ENCODE data around the gene PCED1B.
A peak's percentile ranks its signal among the peaks of the same experiment; 100 is the strongest.

Gene PCED1B

GRCh38 chr12:47079468-47079980 lies at the start of gene PCED1B, which contains the start of gene AMIGO2:
TSS of gene PCED1B (plus strand) at chr12:47079621. CDS start at chr12:47235064, 155,443 bp downstream.
TSS of gene AMIGO2 (minus strand) at chr12:47079959. CDS start at chr12:47079002, 957 bp downstream.
- peak; percentile 75 for ATAC-seq
- TF ChIP-seq POU6F1 (CRISPR knock-in tag; IDR thresholded peaks at IDR 0.05; ENCODE audit: borderline replicate concordance, low read depth) = no peak
- no peak for TF ChIP-seq TCF4 (CRISPR knock-in tag; IDR thresholded peaks at IDR 0.05; ENCODE audit: borderline replicate concordance)
- no peak for TF ChIP-seq ARNTL (CRISPR knock-in tag; IDR thresholded peaks at IDR 0.05; ENCODE audit: borderline replicate concordance, low read depth)
- no peak for TF ChIP-seq BACH2 (CRISPR knock-in tag; IDR thresholded peaks at IDR 0.05; ENCODE audit: borderline replicate concordance)
- no peak for TF ChIP-seq ZFP30 (CRISPR knock-in tag; IDR thresholded peaks at IDR 0.05)
- TF ChIP-seq CSRNP3 (CRISPR knock-in tag; IDR thresholded peaks at IDR 0.05) = no peak
- no peak for TF ChIP-seq GLIS3 (CRISPR knock-in tag; IDR thresholded peaks at IDR 0.05)
- TF ChIP-seq PATZ1 (CRISPR knock-in tag; IDR thresholded peaks at IDR 0.05; ENCODE audit: borderline replicate concordance) = no peak

GRCh38 chr12:47029903-47030302 lies 49.5 kb upstream of the PCED1B start:
- ATAC-seq = no peak
- TF ChIP-seq PPARA (CRISPR knock-in tag; IDR thresholded peaks at IDR 0.05; ENCODE audit: borderline replicate concordance) (no peak), PATZ1 (CRISPR knock-in tag; IDR thresholded peaks at IDR 0.05; ENCODE audit: borderline replicate concordance) (no peak)

- TF ChIP-seq PPARA (CRISPR knock-in tag; IDR thresholded peaks at IDR 0.05; ENCODE audit: borderline replicate concordance) = no peak
- no peak for TF ChIP-seq POU6F1 (CRISPR knock-in tag; IDR thresholded peaks at IDR 0.05; ENCODE audit: borderline replicate concordance, low read depth)
- TF ChIP-seq SNAI2 (CRISPR knock-in tag; IDR thresholded peaks at IDR 0.05) = no peak
- TF ChIP-seq ZFP30 (CRISPR knock-in tag; IDR thresholded peaks at IDR 0.05) = no peak
- no peak for TF ChIP-seq ZNF70 (CRISPR knock-in tag; IDR thresholded peaks at IDR 0.05)
- no peak for TF ChIP-seq CREB5 (CRISPR knock-in tag; IDR thresholded peaks at IDR 0.05; ENCODE audit: low read depth)
- TF ChIP-seq GLIS3 (CRISPR knock-in tag; IDR thresholded peaks at IDR 0.05) = no peak
- TF ChIP-seq ZC3H10 (CRISPR knock-in tag; IDR thresholded peaks at IDR 0.05) = no peak
- TF ChIP-seq TOX (CRISPR knock-in tag; IDR thresholded peaks at IDR 0.05; ENCODE audit: borderline replicate concordance) = no peak
- no peak for TF ChIP-seq ZNF8 (CRISPR knock-in tag; IDR thresholded peaks at IDR 0.05)
- no peak for TF ChIP-seq TSHZ2 (CRISPR knock-in tag; IDR thresholded peaks at IDR 0.05)
- TF ChIP-seq TCF4 (CRISPR knock-in tag; IDR thresholded peaks at IDR 0.05; ENCODE audit: borderline replicate concordance) = no peak
- TF ChIP-seq ISL1 (CRISPR knock-in tag; IDR thresholded peaks at IDR 0.05) = no peak
- ATAC-seq = peak; percentile 85
Measured at GRCh38 chr12:47032644-47033043, 46.8 kb upstream of the PCED1B start.
